Epithelial cell of esophagus (primary cell): ENCODE results near the gene SHISA4.

ENCODE experiments used
- DNase-seq: peaks from one replicate; pipeline ENCODE4 v3.0.0; 2010; ENCODE audit warnings: low read depth
- H3K4me3 ChIP-seq: 2 replicates; pipeline ENCODE4 v1.5.1; 2011; ENCODE audit warnings: mild to moderate bottlenecking, low read length, control low read depth
- TF ChIP-seq, protein P1 (sequence below): IDR thresholded peaks from 2 replicates; pipeline ENCODE4 v1.5.1; 2011; ENCODE audit warnings: low read depth, mild to moderate bottlenecking, low read length, control low read depth, inconsistent platforms; ENCODE audit not compliant: insufficient read depth; ENCODE audit errors: missing control alignments

Gene SHISA4

DNA sequence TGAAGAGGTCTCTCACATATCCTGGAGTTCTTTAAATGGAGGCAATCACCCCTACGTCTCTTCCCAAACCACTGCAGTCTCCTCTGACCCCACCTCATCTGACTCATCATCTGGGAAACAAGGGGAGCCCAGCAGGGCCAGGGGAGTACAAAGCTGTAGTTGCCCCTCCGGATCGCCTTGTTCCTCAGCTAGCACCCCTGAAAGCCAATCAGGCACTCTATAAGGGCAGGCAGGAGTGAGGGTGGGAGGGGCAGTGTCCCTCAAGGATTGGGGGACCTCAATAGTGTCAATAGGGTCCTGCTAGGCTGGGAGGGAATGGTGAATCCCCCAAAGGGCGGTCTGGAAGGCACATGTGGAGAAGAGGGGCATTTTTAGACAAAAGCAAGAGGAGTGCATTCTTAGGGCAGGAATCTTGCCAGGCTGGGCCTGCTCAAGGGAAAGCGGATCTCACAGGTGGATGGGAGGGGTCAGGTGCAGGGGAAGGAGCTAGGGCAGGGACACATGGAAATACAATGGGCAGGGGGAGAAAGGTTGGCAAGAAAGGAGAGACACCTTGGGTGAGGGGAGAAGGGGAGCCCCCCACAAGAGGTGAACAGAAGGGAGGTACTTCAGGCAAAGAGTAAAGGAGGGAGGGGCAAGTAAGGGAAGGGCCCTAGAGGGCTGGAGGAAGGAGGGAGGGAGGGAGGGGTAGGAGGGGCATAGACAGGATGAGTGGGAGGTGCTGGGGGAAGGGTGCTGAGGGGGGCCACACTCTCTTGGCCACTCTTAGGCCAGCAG is 5.8 kb downstream of the SHISA4 start:
- DNase-seq: no peak
- TF ChIP-seq, protein P1, sequence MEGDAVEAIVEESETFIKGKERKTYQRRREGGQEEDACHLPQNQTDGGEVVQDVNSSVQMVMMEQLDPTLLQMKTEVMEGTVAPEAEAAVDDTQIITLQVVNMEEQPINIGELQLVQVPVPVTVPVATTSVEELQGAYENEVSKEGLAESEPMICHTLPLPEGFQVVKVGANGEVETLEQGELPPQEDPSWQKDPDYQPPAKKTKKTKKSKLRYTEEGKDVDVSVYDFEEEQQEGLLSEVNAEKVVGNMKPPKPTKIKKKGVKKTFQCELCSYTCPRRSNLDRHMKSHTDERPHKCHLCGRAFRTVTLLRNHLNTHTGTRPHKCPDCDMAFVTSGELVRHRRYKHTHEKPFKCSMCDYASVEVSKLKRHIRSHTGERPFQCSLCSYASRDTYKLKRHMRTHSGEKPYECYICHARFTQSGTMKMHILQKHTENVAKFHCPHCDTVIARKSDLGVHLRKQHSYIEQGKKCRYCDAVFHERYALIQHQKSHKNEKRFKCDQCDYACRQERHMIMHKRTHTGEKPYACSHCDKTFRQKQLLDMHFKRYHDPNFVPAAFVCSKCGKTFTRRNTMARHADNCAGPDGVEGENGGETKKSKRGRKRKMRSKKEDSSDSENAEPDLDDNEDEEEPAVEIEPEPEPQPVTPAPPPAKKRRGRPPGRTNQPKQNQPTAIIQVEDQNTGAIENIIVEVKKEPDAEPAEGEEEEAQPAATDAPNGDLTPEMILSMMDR: no peak

DNA sequence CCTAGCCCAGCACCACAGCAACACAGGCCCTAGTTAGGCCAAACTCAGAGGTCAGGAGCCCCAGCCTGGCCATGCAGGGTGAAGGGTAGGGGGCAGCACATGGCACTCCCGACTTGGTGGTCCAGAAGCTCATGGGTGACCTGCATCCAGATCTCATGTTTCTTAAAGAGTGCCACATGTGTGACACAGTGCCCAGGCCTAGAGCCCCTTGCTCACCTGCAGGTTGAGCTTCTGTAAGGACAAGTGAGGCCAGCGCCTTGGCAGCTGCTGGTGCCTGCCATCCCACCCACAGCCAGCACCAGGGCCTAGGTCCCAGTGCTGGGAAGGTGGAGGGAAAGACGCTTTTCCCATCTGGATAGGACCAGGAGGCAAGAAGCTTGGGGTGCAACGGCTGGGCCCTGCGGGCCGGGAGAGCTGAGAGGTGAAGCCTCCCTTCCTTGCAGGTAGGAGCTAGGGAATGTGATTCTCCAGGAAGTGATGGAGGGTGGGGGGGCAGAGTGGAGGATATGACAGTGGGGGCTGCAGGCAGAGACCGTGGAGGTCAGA is 6.5 kb downstream of the SHISA4 start:
- no peak for DNase-seq
- no peak overlapping the region for H3K4me3 ChIP-seq
- TF ChIP-seq, protein P1: no peak

More for the DNA sequence above, 5.8 kb downstream of the SHISA4 start:
- no peak overlapping the region for H3K4me3 ChIP-seq

DNA sequence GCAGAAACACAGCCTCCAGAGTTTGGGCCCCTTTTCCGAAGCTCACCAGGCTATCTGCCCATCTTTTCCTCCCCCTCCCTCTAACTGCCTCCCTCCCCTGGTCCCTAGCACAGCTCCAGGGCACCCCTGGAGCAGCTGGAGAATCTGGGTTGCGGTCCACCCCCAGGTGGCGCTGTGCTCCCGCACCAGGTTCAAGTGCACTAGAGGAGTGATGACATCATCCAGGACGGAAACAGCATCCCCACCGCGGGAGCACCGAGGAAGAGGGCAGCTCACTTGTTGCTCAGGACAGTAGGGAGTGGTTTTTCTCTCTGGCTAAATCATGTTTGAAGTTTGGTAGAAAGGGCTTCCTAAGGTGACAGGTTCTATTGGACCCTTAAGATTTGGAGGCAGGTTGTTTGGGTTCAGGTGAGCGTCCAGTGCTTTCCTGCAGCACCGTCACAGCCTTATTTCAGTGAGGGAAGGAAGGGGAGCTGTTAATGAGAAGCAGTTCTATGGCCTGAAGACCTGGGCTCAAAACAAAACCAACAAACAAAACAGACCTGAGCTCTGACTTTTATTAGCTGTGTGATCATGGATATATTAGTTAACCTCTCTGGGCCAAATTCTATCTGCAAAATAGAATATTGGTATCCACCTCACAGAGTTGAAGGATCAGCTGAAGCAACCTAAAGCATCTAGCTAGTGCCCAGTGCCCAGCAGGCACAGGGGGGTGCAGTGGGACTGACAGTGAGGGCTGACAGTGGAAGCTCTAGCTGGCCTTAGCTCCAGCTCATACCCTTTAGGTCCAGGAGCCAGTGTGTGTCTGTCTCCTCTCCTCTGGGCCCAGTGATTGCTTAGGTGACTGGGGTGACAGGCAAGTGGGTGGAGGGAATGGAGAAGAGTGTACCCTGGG is 7.5 kb downstream of the SHISA4 start:
- no peak overlapping the region for H3K4me3 ChIP-seq
- TF ChIP-seq, protein P1: peak; percentile 98
- DNase-seq: peak; percentile 90

DNA sequence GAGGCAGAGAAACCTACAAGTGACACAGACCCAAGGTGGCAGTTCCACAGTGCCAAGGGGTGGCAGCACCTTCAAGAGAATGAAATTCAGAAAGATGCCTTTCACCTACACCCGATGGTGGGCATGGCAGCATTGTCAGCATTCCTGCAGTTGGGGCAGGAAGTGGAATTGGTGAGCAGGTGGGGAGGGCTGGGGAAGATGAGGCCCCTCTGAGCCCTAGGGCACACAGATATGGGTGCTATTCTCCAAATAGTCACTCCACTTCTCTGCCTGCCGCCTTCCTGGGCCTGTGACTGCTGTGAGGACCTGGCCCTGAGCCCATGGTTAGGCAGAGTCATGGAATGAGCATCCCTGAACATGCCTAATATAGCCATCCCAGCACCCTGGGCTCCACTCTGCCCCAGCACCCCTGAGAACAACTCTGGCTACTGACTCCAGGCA is 8.3 kb downstream of the SHISA4 start:
- DNase-seq: peak; percentile 57
- TF ChIP-seq, protein P1: peak; percentile 24
- no peak overlapping the region for H3K4me3 ChIP-seq

DNA sequence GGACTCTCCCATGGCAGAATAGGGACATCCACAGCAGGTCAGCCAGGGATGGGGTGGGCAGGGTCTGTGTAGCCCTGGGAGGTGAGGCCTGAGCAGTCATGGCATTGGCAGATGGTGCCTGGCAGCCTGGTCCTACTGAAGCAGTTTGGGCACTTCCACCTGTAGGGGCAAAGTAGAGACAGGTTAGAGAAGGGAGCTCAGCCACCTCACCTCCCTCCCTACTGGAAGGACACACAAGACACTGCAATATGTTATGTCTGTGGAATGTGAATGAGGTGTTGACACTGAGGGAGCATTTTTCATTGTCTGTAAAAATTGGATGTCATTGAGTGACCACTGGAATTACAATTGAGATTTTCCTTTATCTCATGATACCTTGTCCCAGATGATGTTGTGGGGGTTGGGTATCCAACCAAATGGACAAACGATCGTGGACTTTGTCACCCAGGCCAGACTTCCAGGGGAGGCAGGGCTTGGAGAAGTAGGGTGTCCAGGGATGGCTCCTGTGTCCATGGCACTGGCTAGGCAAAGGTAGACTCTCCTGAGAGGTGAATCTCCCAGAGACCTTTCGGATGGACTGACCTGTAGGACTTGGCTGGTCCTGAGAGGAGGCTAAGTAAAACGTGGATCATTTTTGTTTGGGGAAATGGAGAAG is 9.7 kb downstream of the SHISA4 start:
- TF ChIP-seq, protein P1: no peak
- H3K4me3 ChIP-seq: no peak overlapping the region
- no peak for DNase-seq

DNA sequence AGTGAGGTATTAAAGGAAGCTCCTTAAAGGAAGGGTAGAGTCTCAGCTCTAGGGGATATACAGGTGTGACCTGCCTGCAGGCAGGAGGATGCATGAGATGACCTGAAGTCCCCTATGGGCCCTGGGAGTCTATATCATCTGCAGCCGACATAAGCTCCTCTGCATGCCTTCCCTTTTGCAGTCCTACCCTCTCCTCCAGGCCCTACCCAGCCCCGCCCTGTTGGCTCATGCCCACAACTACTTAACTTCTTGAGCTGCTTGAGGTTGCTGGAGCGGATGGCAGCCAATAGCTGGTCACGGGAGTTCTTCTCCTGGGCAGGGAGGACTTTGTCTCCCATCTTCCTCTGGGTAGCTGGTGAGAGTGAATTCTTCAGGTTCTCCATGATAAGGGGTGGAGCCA is 10.3 kb downstream of the SHISA4 start:
- TF ChIP-seq, protein P1: no peak

More for the DNA sequence above, 10.3 kb downstream of the SHISA4 start:
- peak; percentile 57 for DNase-seq
- H3K4me3 ChIP-seq: no peak overlapping the region
